Ammon's horn (tissue), 1 donor: ENCODE data around the gene ATP1B3.
"Not testable (repeated sequence)": the region's sequence is repeated elsewhere in the genome, so short reads cannot be mapped to it uniquely, and the experiment has no call there.

Experiments used
- DNase-seq: peaks from one replicate; pipeline ENCODE4 v3.0.0-alpha.2; 2016; ENCODE audit warnings: low spot score

The ATP1B3 gene

DNA sequence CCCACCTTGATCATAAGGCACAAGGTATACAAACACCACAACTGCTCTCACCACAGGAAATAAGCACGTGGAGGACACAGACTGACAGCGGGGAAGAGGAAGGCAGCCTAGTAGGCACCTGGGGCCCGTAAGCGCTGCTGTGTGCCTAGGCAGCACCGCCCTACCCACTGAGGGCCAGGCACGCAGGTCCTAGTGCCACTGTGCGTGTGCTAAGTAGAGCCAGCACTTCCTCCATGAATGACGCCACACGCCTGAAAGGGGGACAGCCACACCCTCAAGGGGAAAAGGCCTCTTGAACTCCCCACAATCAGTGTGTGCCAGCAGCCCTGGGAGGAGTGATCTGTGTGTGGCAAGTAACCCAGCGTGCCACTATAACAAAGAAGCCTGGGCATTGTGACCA, 73.0 kb downstream of the ATP1B3 start:
- DNase-seq: no peak

DNA sequence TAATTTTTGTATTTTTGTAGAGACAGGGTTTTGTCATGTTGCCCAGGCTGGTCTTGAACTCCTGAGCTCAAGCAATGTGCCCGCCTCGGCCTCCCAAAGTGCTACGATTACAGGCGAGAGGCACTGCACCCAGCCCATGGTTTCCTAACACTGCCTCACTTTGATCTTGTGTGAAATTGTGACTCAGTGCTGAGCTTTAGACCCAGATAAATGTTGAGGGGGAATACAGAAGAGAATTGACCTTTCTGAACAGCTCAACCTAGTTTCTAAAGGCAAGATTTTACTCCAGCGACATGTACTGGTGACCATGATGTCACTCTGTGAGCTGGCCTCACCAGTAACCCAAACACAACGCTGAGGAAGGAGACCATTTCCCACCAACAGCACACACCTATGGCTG, 73.5 kb downstream of the ATP1B3 start:
- DNase-seq: no peak

DNA sequence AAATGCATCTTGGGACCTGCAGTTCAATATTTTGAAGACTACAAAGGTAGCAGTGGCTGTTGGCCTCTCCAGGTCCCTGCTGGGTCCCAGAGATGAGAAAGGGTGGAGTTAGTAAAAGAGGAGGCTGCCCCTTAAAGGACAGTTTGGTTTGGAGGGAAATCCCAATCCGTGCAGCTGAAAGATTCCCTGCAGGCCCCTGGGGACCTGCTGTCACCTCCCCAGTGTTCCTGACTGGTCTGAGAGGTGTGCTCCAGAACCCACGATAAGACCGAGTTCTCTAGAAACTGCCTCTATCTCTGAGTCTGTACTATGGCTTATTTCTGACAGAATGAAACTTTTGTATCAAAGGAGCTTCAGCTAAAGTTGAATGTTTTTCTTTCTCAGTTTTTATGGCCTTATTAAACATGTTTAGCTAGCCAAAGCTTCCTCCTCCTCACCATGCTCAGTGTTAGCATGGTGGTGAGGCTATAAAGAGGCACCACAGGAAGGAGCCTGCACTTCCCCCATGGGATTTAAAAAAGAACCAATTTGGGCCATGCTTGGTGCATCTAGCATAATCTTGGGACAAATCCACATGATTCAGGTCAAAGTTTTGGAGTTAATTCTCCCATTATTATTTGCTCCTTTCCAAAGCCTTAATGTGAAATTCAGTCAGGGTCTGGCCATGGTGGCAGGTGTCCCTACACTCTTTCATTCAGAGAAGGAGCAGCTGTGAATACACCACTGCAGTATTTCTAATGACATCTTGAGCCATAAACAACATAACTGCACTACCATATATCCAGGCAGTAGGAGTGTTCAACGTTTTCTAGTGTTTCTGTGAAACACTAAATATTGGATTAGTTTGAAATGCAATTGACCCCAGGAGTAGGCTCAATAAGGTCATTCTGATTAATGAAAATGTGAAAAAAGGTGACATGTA, 74.4 kb downstream of the ATP1B3 start:
- DNase-seq: no peak

DNA sequence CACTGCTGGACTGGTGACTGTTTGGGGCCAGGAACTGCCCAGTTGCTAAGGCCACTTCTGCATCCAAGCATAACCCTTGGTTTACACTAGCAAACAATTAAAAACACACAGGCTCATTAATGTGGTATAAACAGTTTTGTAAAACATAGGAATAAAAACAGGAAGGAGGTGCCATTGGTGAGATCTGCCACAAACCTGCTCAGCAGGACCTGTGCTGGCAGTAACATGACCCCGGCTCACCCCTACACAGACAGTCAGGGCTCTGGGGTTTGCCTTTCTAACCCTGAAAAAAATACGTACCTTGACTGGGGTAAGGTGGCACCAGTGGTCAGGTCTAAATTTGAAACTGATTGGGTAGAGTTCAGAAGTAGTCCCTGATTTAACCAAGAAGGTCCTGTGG, 76.2 kb downstream of the ATP1B3 start:
- DNase-seq: no peak

DNA sequence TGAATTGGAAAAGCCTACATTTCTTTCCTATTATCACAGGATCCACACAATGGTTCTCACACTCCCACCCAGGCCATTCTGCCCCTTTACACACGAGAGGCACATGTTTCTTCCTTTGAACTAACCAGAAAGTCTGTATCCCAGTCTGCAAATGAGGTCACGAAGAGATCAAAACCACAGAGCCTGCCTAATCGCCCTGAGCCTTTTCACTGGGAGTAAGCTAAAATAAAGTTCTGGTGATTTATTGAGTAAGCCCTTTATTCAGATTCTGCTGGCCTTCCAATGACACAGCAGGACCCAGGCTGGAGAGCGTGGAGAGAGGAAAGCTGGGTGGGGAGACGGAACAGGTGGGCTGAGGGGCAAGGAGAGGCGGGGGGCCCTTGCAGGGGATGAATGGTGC, 78.7 kb downstream of the ATP1B3 start:
- DNase-seq: no peak

DNA sequence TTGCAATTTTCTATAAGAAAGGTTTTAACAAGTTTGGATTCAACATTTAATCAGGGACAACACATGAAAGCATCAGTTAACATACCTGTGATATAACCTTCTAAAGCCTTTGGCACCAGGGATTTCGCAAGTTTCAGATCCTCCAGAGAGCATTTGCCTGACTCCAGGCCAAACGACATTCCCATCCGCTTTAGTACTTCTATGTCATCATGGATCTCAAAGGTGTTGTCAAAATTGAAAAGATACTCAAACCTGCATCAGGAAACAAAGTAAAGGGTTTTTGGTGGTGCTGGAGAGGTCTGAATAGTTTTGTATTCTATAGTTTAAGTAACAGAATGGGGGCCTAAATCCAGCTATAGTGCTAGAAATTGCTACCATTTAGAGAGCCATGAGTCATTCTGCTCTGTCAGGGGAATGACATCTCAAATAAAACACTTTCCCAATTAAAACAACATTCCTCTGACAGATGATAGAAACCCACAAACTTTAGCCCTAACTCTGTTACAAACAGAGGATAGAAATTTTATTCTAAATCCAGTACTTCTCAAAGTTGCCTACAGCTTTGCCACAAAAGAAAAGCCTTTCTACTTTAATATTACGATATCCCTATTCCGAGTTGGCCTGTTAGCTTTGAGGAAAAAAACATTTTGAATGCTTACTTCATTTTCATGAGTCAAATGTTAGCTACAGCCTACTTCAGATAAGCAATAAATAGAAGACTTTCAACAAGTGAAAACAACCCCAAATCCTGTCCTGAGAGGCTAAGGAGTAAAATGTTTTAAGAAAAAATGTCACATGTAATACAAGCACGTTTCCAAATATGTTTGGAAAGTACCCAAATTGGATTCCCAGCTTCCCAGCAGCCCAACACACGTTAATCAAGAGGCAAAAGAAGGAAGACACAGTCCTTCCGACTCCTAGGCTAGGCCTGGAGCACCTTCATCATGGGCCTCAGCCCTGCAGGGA, 83.4 kb downstream of the ATP1B3 start:
- no peak for DNase-seq

DNA sequence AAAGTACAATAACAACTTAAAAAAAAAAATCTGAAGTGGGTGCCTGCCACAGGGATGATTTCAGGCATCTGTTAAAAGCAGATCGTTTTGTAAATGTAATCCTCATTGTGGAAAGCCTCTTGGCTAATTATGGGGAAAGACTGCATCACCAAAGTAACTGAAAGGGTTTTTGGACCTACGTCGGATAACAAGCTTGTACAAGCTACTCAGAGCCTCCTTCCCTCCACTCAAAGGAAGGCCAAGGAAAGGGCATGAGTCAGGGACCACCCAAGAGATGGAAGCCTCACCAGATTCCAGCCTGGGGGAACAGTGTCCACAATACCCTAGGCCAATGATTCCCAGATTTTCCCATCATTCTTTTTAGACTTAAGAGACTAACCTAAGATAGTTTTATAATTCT, 84.3 kb downstream of the ATP1B3 start:
- no peak for DNase-seq

DNA sequence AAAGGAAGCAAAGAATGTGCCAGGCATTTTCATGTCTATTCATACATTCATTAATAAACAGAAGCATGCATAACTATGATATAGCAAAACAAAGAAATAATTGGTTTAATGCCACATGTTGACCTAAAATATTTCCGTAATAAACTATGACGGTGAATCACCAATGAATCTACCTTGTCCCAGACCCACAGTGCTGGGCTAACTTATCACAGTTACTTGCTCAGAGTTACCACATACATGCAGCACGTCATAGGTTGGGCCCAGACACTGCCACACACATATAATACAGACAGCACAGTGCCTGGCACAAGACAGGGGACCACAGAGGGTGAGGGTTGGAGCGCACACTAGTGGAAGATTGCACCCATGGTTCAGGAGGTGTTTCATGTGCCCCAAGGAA, 86.9 kb downstream of the ATP1B3 start:
- DNase-seq: no peak

DNA sequence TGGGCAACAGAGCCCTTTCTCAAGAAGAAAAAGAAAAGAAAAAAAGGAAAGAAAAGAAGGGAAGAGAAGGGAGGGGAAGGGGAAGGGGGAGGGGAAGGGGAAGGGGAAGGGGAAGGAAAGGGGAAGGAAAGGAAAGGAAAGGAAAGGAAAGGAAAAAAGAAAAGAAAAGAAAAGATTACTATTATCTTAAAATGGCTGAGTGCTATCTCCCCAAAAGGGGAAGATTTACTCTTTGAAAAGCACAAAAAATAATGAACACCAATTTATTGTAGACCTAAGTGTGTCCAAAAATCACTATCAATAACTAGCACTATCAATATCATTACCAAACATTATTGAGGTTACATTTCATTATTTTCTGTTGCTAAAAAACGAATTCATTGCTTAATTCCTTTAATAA, 89.0 kb downstream of the ATP1B3 start:
- no peak for DNase-seq

DNA sequence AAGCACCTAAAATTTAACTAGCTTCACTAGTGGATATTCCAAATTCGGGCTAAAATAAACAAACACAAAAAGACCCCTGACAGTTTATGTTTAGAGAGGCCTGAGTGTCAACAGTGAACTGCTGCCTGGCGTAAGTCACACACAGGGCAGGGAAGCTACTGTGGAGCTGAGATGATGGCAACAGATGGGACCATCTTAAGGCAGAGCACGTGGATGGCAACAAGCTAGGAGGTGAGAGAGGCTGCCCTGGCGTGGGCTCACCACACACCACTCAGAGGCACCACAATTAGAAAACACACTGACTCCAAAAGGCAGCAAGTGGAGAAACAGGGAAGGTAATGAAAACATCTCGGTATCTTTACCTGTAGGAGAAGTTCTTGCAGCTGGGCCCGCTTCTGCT, 93.3 kb downstream of the ATP1B3 start:
- no peak for DNase-seq

DNA sequence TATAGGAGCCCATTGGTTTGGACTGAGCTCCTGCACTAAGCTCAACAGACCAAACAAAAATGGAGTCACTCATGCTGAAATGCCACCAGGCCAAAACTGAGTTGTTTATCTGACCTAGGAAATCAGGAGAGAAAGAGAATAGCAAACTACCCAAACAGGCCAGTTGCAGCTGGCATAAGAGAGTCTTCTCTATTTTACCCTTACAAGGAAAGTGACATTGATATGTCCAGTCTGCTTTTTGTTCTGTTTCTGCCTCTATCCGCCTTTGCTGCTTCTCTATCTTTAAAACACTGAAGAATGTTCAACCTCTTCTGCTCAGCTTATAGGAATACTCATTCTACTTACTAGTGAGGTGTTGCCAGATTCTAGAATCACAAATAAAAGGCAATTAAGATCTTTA, 95.1 kb downstream of the ATP1B3 start:
- no peak for DNase-seq

DNA sequence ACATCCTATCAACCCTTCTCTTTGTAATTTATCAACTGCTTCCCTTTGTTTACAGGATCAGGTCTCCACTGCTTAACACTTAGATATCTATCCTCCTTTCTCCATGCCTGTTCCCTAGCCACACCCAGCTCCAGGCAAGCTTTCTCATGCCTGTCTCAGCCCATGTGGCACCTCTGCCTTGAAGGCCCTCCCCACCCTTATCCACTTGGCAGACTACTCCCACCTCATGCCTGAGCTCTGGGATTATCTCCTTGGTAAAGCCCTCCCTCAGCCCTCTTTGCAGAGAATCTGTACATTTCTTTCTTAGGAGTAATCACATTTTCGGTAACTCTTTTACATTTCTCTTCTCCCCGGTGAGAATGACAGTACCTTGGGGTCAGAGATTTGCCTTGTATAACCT, 96.0 kb downstream of the ATP1B3 start:
- no peak for DNase-seq

DNA sequence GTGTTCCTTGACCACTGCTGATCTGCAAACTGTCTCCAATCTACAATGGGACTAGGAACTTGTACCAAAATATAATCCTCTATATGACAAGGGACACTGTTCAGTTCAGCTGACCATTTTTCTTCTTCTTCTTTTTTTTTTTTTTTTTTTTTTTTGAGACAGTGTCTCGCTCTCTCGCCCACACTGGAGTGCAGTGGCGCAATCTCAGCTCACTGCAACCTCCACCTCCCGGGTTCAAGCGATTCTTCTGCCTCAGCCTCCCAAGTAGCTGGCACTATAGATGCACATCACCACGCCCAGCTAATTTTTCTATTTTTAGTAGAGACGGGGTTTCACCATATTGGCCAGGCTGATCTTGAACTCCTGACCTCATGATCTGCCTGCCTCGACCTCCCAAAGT, 98.3 kb downstream of the ATP1B3 start:
- DNase-seq: not testable (repeated sequence)
